GM12878 (cell line): ENCODE measurements around the gene GIMAP6.
"Not testable (repeated sequence)": the region's sequence is repeated elsewhere in the genome, so short reads cannot be mapped to it uniquely, and the experiment has no call there.

Experiments
- NBN ChIP-seq: fragments of 450-650 bp; IDR thresholded peaks from 2 replicates; pipeline ENCODE4 v1.6.1; 2016
- WRNIP1 ChIP-seq: IDR thresholded peaks from 2 replicates; pipeline ENCODE4 v1.6.1; 2011; ENCODE audit warnings: low read depth, low read length, improper control_type of control experiment, borderline replicate concordance
- TF ChIP-seq, protein P1 (sequence below), 3 experiments: IDR thresholded peaks in 2 of 3; conservative IDR thresholded peaks in 1 of 3; 2 replicates each; pipeline ENCODE4 v1.5.1; 2011; ENCODE audit warnings: low read depth in 3 of 3, low read length in 3 of 3, mild to moderate bottlenecking in 3 of 3, control low read depth in 2 of 3, moderate library complexity in 2 of 3, inconsistent platforms in 1 of 3, mixed read lengths in 1 of 3; ENCODE audit not compliant: control insufficient read depth in 2 of 3, insufficient read depth in 1 of 3; ENCODE audit errors: extremely low read depth in 1 of 3
- TF ChIP-seq, protein P2 (sequence below): IDR thresholded peaks from 2 replicates; pipeline ENCODE4 v1.6.1; 2012; ENCODE audit warnings: low read depth, low read length, improper control_type of control experiment

GRCh38 chr7:150579979-150580637 lies 52.1 kb downstream of the GIMAP6 start:
- TF ChIP-seq, protein P1, sequence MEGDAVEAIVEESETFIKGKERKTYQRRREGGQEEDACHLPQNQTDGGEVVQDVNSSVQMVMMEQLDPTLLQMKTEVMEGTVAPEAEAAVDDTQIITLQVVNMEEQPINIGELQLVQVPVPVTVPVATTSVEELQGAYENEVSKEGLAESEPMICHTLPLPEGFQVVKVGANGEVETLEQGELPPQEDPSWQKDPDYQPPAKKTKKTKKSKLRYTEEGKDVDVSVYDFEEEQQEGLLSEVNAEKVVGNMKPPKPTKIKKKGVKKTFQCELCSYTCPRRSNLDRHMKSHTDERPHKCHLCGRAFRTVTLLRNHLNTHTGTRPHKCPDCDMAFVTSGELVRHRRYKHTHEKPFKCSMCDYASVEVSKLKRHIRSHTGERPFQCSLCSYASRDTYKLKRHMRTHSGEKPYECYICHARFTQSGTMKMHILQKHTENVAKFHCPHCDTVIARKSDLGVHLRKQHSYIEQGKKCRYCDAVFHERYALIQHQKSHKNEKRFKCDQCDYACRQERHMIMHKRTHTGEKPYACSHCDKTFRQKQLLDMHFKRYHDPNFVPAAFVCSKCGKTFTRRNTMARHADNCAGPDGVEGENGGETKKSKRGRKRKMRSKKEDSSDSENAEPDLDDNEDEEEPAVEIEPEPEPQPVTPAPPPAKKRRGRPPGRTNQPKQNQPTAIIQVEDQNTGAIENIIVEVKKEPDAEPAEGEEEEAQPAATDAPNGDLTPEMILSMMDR (IDR thresholded peaks at IDR 0.05 in 2 of 3, conservative IDR thresholded peaks at IDR 0.05 in 1 of 3; ENCODE audit: control insufficient read depth in 2 of 3, extremely low read depth in 1 of 3, insufficient read depth in 1 of 3, low read depth in 3 of 3, low read length in 3 of 3): not testable (repeated sequence)
- TF ChIP-seq, protein P2, sequence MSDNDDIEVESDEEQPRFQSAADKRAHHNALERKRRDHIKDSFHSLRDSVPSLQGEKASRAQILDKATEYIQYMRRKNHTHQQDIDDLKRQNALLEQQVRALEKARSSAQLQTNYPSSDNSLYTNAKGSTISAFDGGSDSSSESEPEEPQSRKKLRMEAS: not testable (repeated sequence)
- TF ChIP-seq NBN, WRNIP1: not testable (repeated sequence)
